ENCODE results near the gene CRLF3. TPM values are rescaled to one million over a fixed set of nuclear protein-coding genes. Genes with fewer than 3 reads are reported as not detected.
A peak's percentile ranks its signal among the peaks of the same experiment; 100 is the strongest.

Gene CRLF3
- total RNA-seq (2021; fragmentation: NEBNext Ultra II Directional; extraction: Animal tissue kit (Norgen Biotek cat#: 25700)), result 10 to 100 TPM; 11.6 to 13.4 (median 12.1) TPM
- long read RNA-seq, transcript CRLF3-201 (8 exons, 2,957 nt), result major isoform, 16 of 24 reads
- long read RNA-seq, partial matches to known transcripts, result 7 of 24 reads
- long read RNA-seq, other reads (novel, unspliced or antisense), result 1 of 24 reads

GRCh38 chr17:30824356-30825145 is at the start of gene CRLF3:
TSS of gene CRLF3 (minus strand) at chr17:30824692. CDS start at chr17:30824651, 41 bp downstream.
- H3K4me1 Mint-ChIP-seq (ENCODE audit: low read depth), result peaks cover 32% of the 10 kb centered on the region
- peak; percentile 81 for DNase-seq
- peak; percentile 73 for TF ChIP-seq CTCF (IDR thresholded peaks at IDR 0.05)
- no peaks in the 10 kb centered on the region; the same call in 1 of the 2 replicates for H3K27me3 Mint-ChIP-seq (ENCODE audit: insufficient read depth)
- no peaks in the 10 kb centered on the region for H3K36me3 Mint-ChIP-seq (ENCODE audit: low read depth)
- peak within 1 kb of the TSS; percentile 72 for H3K27ac Mint-ChIP-seq
- peak within 1 kb of the TSS; percentile 94 for H3K4me3 Mint-ChIP-seq
- H3K9me3 Mint-ChIP-seq, result no peaks in the 10 kb centered on the region

GRCh38 chr17:30869005-30869404 is 44.5 kb upstream of the CRLF3 start:
- H3K4me3 Mint-ChIP-seq, result no peak overlapping the region
- TF ChIP-seq CTCF (IDR thresholded peaks at IDR 0.05), result no peak
- no peaks in the 10 kb centered on the region for H3K4me1 Mint-ChIP-seq (ENCODE audit: low read depth)
- no peak for DNase-seq
- H3K27me3 Mint-ChIP-seq (ENCODE audit: insufficient read depth), result no peaks in the 10 kb centered on the region; the same call in none of the 2 replicates
- H3K9me3 Mint-ChIP-seq, result no peaks in the 10 kb centered on the region
- no peak overlapping the region for H3K27ac Mint-ChIP-seq
- H3K36me3 Mint-ChIP-seq (ENCODE audit: low read depth), result peaks cover 6% of the 10 kb centered on the region; the same call in 1 of the 2 replicates

- H3K4me1 Mint-ChIP-seq (ENCODE audit: low read depth), result no peaks in the 10 kb centered on the region
- no peak for TF ChIP-seq CTCF (IDR thresholded peaks at IDR 0.05)
- no peaks in the 10 kb centered on the region for H3K9me3 Mint-ChIP-seq
- no peak overlapping the region for H3K27ac Mint-ChIP-seq
- H3K27me3 Mint-ChIP-seq (ENCODE audit: insufficient read depth), result no peaks in the 10 kb centered on the region
- H3K36me3 Mint-ChIP-seq (ENCODE audit: low read depth), result peaks cover 6% of the 10 kb centered on the region; the same call in 1 of the 2 replicates
- H3K4me3 Mint-ChIP-seq, result no peak overlapping the region
- DNase-seq, result no peak
Observed at GRCh38 chr17:30864636-30865035, 40.1 kb upstream of the CRLF3 start.

GRCh38 chr17:30858556-30859250 is 34.2 kb upstream of the CRLF3 start:
- no peaks in the 10 kb centered on the region; the same call in 1 of the 2 replicates for H3K36me3 Mint-ChIP-seq (ENCODE audit: low read depth)
- TF ChIP-seq CTCF (IDR thresholded peaks at IDR 0.05), result no peak

GRCh38 chr17:30854146-30854545 is 29.7 kb upstream of the CRLF3 start:
- Mint-ChIP-seq H3K27ac (no peak overlapping the region), H3K4me3 (no peak overlapping the region), H3K9me3 (no peaks in the 10 kb centered on the region), H3K4me1 (ENCODE audit: low read depth) (no peaks in the 10 kb centered on the region), H3K36me3 (ENCODE audit: low read depth) (peaks cover 5% of the 10 kb centered on the region; the same call in 1 of the 2 replicates), H3K27me3 (ENCODE audit: insufficient read depth) (no peaks in the 10 kb centered on the region; the same call in 1 of the 2 replicates)
- DNase-seq, result no peak
- TF ChIP-seq CTCF (IDR thresholded peaks at IDR 0.05), result no peak

More at GRCh38 chr17:30858556-30859250, 34.2 kb upstream of the CRLF3 start:
- Mint-ChIP-seq H3K9me3 (no peaks in the 10 kb centered on the region), H3K4me3 (no peak overlapping the region), H3K27ac (no peak overlapping the region), H3K4me1 (ENCODE audit: low read depth) (no peaks in the 10 kb centered on the region), H3K27me3 (ENCODE audit: insufficient read depth) (no peaks in the 10 kb centered on the region; the same call in 1 of the 2 replicates)
- DNase-seq, result no peak

Data from HFFc6 (cell line).